OCI-LY1 (cell line): ENCODE results near the gene TBL1Y.
A peak's percentile ranks its signal among the peaks of the same experiment; 100 is the strongest.

Experiments
- H2AFZ ChIP-seq: fragments of 200-600 bp; sonication (generic), shearing (Covaris generic); 2 replicates; pipeline ENCODE4 v1.6.0; 2014; ENCODE audit warnings: antibody characterized with exemption, mild to moderate bottlenecking, low read length
- H3F3A ChIP-seq: fragments of 200-600 bp; sonication (generic), shearing (Covaris generic); 2 replicates; pipeline ENCODE4 v1.6.0; 2014; ENCODE audit warnings: mild to moderate bottlenecking, antibody characterized with exemption, low read length, moderate library complexity; ENCODE audit not compliant: insufficient read depth
- H3K27ac ChIP-seq: fragments of 200-600 bp; sonication (generic); 2 replicates; pipeline ENCODE4 v1.5.1; 2014; ENCODE audit warnings: low read length, mixed run types, mild to moderate bottlenecking, low read depth; ENCODE audit not compliant: poor library complexity, severe bottlenecking
- H3K27me3 ChIP-seq: fragments of 200-600 bp; sonication (generic); 2 replicates; pipeline ENCODE4 v1.6.0; 2014; ENCODE audit warnings: antibody characterized with exemption, mild to moderate bottlenecking, low read length, moderate library complexity; ENCODE audit not compliant: insufficient read depth
- H3K36me3 ChIP-seq: fragments of 200-600 bp; sonication (generic); 2 replicates; pipeline ENCODE4 v1.6.1; 2014; ENCODE audit warnings: mild to moderate bottlenecking, antibody characterized with exemption, low read length, moderate library complexity, mixed read lengths; ENCODE audit not compliant: insufficient read depth
- H3K4me1 ChIP-seq: fragments of 200-600 bp; sonication (generic); 2 replicates; pipeline ENCODE4 v1.5.1; 2014; ENCODE audit warnings: mild to moderate bottlenecking, low read length, moderate library complexity; ENCODE audit not compliant: insufficient read depth, severe bottlenecking
- H3K4me2 ChIP-seq: fragments of 200-600 bp; sonication (generic), shearing (Covaris generic); 2 replicates; pipeline ENCODE4 v1.6.1; 2014; ENCODE audit warnings: low read length
- H3K4me3 ChIP-seq: fragments of 200-600 bp; sonication (generic); 2 replicates; pipeline ENCODE4 v1.5.1; 2014; ENCODE audit warnings: low read length, low read depth, mild to moderate bottlenecking, mixed read lengths; ENCODE audit not compliant: poor library complexity, severe bottlenecking
- H3K79me2 ChIP-seq: fragments of 200-600 bp; shearing (Covaris generic); 2 replicates; pipeline ENCODE4 v1.6.1; 2016; ENCODE audit warnings: mixed run types, low read length, mixed read lengths; ENCODE audit not compliant: insufficient read depth
- H3K9ac ChIP-seq: fragments of 200-600 bp; sonication (generic), shearing (Covaris generic); 2 replicates; pipeline ENCODE4 v1.6.1; 2014; ENCODE audit warnings: mild to moderate bottlenecking, low read length, mixed read lengths
- H3K9me2 ChIP-seq: fragments of 200-600 bp; sonication (generic), shearing (Covaris generic); 2 replicates; pipeline ENCODE4 v1.6.1; 2014; ENCODE audit warnings: low read depth, mild to moderate bottlenecking, low read length, mixed read lengths
- H3K9me3 ChIP-seq: fragments of 200-600 bp; shearing (Covaris generic); 2 replicates; pipeline ENCODE4 v1.6.1; 2014; ENCODE audit warnings: low read length, mixed read lengths
- H4K20me1 ChIP-seq: fragments of 200-600 bp; sonication (generic), shearing (Covaris generic); 2 replicates; pipeline ENCODE4 v1.6.0; 2016; ENCODE audit warnings: mild to moderate bottlenecking, low read length; ENCODE audit not compliant: insufficient read depth
- EZH2 ChIP-seq: fragments of 200-600 bp; sonication (generic), shearing (Covaris generic); IDR thresholded peaks from 2 replicates; pipeline ENCODE4 v1.8.0; 2017; ENCODE audit warnings: borderline replicate concordance, mixed run types, mild to moderate bottlenecking, antibody characterized with exemption, low read length, moderate library complexity, mixed read lengths
- TF ChIP-seq, protein P1 (sequence below): fragments of 200-600 bp; sonication (generic), shearing (Covaris generic); IDR thresholded peaks from 2 replicates; pipeline ENCODE4 v1.5.1; 2017; ENCODE audit warnings: mild to moderate bottlenecking, antibody characterized with exemption, low read length, moderate library complexity, mixed read lengths

TBL1Y gene

GRCh38 chrY:6997503-6998066 lies 87.1 kb downstream of the TBL1Y start:
- H3K4me2 ChIP-seq = no peak overlapping the region
- TF ChIP-seq EZH2 = no peak
- TF ChIP-seq, protein P1, sequence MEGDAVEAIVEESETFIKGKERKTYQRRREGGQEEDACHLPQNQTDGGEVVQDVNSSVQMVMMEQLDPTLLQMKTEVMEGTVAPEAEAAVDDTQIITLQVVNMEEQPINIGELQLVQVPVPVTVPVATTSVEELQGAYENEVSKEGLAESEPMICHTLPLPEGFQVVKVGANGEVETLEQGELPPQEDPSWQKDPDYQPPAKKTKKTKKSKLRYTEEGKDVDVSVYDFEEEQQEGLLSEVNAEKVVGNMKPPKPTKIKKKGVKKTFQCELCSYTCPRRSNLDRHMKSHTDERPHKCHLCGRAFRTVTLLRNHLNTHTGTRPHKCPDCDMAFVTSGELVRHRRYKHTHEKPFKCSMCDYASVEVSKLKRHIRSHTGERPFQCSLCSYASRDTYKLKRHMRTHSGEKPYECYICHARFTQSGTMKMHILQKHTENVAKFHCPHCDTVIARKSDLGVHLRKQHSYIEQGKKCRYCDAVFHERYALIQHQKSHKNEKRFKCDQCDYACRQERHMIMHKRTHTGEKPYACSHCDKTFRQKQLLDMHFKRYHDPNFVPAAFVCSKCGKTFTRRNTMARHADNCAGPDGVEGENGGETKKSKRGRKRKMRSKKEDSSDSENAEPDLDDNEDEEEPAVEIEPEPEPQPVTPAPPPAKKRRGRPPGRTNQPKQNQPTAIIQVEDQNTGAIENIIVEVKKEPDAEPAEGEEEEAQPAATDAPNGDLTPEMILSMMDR = no peak

GRCh38 chrY:6999905-7000304 lies 89.4 kb downstream of the TBL1Y start:
- Histone ChIP-seq H3K36me3 (peaks cover 9% of the 10 kb centered on the region; the same call in 1 of the 2 replicates), H3K4me1 (peaks cover 20% of the 10 kb centered on the region), H3K4me2 (peak overlapping the region; percentile 47), H3K4me3 (no peak overlapping the region), H3K9me2 (no peaks in the 10 kb centered on the region), H3K27me3 (no peaks in the 10 kb centered on the region), H3K9ac (no peak overlapping the region), H3K79me2 (no peaks in the 10 kb centered on the region), H3K27ac (peak overlapping the region; percentile 73), H3K9me3 (no peaks in the 10 kb centered on the region), H4K20me1 (no peaks in the 10 kb centered on the region), H3F3A (no peaks in the 10 kb centered on the region), H2AFZ (no peak overlapping the region)
- TF ChIP-seq, protein P1 = no peak
- no peak for TF ChIP-seq EZH2

More at GRCh38 chrY:6997503-6998066, 87.1 kb downstream of the TBL1Y start:
- Histone ChIP-seq H3K4me3 (no peak overlapping the region), H3K27ac (no peak overlapping the region), H3K27me3 (no peaks in the 10 kb centered on the region), H3K9me3 (no peaks in the 10 kb centered on the region), H3K4me1 (peaks cover 20% of the 10 kb centered on the region), H3K36me3 (peaks cover 4% of the 10 kb centered on the region; the same call in 1 of the 2 replicates), H3K79me2 (no peaks in the 10 kb centered on the region), H2AFZ (no peak overlapping the region), H3K9me2 (no peaks in the 10 kb centered on the region), H3F3A (no peaks in the 10 kb centered on the region), H3K9ac (no peak overlapping the region), H4K20me1 (no peaks in the 10 kb centered on the region)

DNA sequence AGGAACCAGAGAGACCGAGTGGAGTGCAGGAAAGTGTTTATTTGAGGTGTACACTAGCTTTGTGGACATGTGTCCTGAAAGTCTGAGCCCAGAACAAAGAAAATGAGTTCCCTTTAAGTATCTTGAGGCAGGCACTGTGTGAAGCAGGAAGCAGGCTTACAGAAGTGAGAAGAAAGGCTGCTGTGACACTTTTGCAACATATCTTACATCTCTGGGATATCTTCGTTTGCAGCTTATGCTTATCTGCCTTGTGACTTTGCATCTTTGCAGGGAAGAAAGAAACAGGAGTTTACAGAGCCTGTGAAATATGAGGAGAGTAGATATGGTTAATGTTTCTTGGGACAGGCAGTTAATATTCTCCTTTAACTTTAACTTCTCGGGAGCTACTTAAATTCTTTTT lies 92.1 kb downstream of the TBL1Y start:
- Histone ChIP-seq H3K36me3 (peaks cover 10% of the 10 kb centered on the region; the same call in 1 of the 2 replicates), H3K9ac (no peak overlapping the region), H3K4me3 (no peak overlapping the region), H3K79me2 (no peaks in the 10 kb centered on the region), H3K9me3 (no peaks in the 10 kb centered on the region), H3K4me1 (peaks cover 20% of the 10 kb centered on the region), H3K27me3 (no peaks in the 10 kb centered on the region), H3K4me2 (no peak overlapping the region), H3F3A (no peaks in the 10 kb centered on the region), H2AFZ (no peak overlapping the region), H3K27ac (peak overlapping the region; percentile 35), H3K9me2 (no peaks in the 10 kb centered on the region), H4K20me1 (no peaks in the 10 kb centered on the region)
- TF ChIP-seq, protein P1 = no peak
- TF ChIP-seq EZH2 = no peak
